K562 (cell line): ENCODE data around the gene MARVELD1. TPM values are rescaled to one million over a fixed set of nuclear protein-coding genes. Genes with fewer than 3 reads are reported as not detected.

ENCODE experiments used
- ATAC-seq: fragments of 200-7000 bp; cut with Tn5 transposase; 3 replicates; pipeline ENCODE4 v1.9.1; 2020; ENCODE audit warnings: moderate library complexity
- BruUV-seq: library from RNA; stranded (reverse); fragments of 400-500 nt; replicated peaks from 2 replicates; lab custom pipeline; 2021; lab: Mats Ljungman, UMichigan
- CTCF ChIA-PET: fragments of 300-600 bp; formaldehyde crosslinking; extraction: SDS; loops from one replicate; lab custom pipeline; 2021; ENCODE audit warnings: low intra/inter-chr PET ratio; lab: Yijun Ruan, JAX
- POLR2A ChIA-PET: fragments of 300-600, 350-650 bp; sonication (Branson Sonifier 250); formaldehyde crosslinking; extraction: SDS; loops from one replicate; lab custom pipeline; 2021; ENCODE audit warnings: antibody characterized with exemption, inconsistent platforms; lab: Yijun Ruan, JAX
- DNase-seq, 4 experiments: peaks; one replicate each; pipeline versions ENCODE4 v3.0.0 to v3.0.0-alpha.2; 2011 to 2018; ENCODE audit warnings: low spot score in 3 of 4, mixed read lengths in 3 of 4; ENCODE audit errors: extremely low read depth in 1 of 4
- FAIRE-seq: peaks from 2 replicates; lab custom pipeline; 2011; peaks lifted over from hg19 to GRCh38; lab: Jason Lieb, UNC
- H2AFZ ChIP-seq: 2 replicates; pipeline ENCODE4 v1.6.0; 2011; ENCODE audit warnings: low read depth, low read length, control low read depth, inconsistent platforms
- H3K27ac ChIP-seq: fragments of 200-600 bp; 3 replicates; pipeline ENCODE4 v1.8.0; 2011; ENCODE audit warnings: low read depth, mild to moderate bottlenecking, control low read depth, inconsistent platforms, low read length, moderate library complexity, mixed read lengths; ENCODE audit errors: extremely low read depth
- H3K27me3 ChIP-seq, 2 experiments: fragments of 300-600 bp in 1 of 2; 2 replicates in 1 of 2; 3 replicates in 1 of 2; pipeline versions ENCODE4 v1.6.0 to v1.8.0; 2011; ENCODE audit warnings: inconsistent platforms in 2 of 2, low read length in 2 of 2, mild to moderate bottlenecking in 1 of 2, mixed read lengths in 1 of 2, moderate library complexity in 1 of 2; ENCODE audit not compliant: control insufficient read depth in 2 of 2, insufficient read depth in 2 of 2
- H3K36me3 ChIP-seq: fragments of 300-600 bp; 3 replicates; pipeline ENCODE4 v1.8.0; 2011; ENCODE audit warnings: mild to moderate bottlenecking, low read length, inconsistent platforms; ENCODE audit not compliant: control insufficient read depth, insufficient read depth
- H3K4me1 ChIP-seq, 2 experiments: fragments of 200-600 bp in 1 of 2; replicated peaks in 1 of 2; 2 replicates in 1 of 2; 3 replicates in 1 of 2; pipeline versions ENCODE4 v1.5.1 to v1.8.0; 2011; ENCODE audit warnings: inconsistent platforms in 2 of 2, low read length in 2 of 2, mild to moderate bottlenecking in 1 of 2, mixed read lengths in 1 of 2, moderate library complexity in 1 of 2; ENCODE audit not compliant: control insufficient read depth in 2 of 2, insufficient read depth in 2 of 2
- H3K4me2 ChIP-seq: 2 replicates; pipeline ENCODE4 v1.6.1; 2011; ENCODE audit warnings: low read length, control low read depth, inconsistent platforms, mixed read lengths; ENCODE audit not compliant: insufficient read depth
- H3K4me3 ChIP-seq: fragments of 200-600 bp; sonication (generic), shearing (Covaris generic); 2 replicates; pipeline ENCODE4 v1.5.1; 2016; ENCODE audit warnings: control low read depth, inconsistent platforms
- H3K79me2 ChIP-seq: fragments of 200-600 bp; 3 replicates; pipeline ENCODE4 v1.8.0; 2011; ENCODE audit warnings: low read length, inconsistent platforms; ENCODE audit not compliant: control insufficient read depth, insufficient read depth
- H3K9ac ChIP-seq, 2 experiments: 2 replicates each; pipeline versions ENCODE4 v1.6.0 to v1.6.1; 2011; ENCODE audit warnings: low read depth in 2 of 2, low read length in 2 of 2, control low read depth in 1 of 2, inconsistent platforms in 1 of 2, mild to moderate bottlenecking in 1 of 2, mixed read lengths in 1 of 2; ENCODE audit not compliant: insufficient read depth in 1 of 2
- H3K9me1 ChIP-seq: one replicate; pipeline ENCODE4 v1.6.0; 2011; ENCODE audit warnings: inconsistent platforms, mild to moderate bottlenecking, low read length, moderate library complexity; ENCODE audit not compliant: control insufficient read depth, insufficient read depth
- H3K9me3 ChIP-seq: replicated peaks from 2 replicates; pipeline ENCODE4 v1.5.1; 2011; ENCODE audit warnings: low read depth, low read length, inconsistent platforms; ENCODE audit not compliant: control insufficient read depth, insufficient read depth
- H4K20me1 ChIP-seq: replicated peaks from 2 replicates; pipeline ENCODE4 v1.6.1; 2011; ENCODE audit warnings: low read length, inconsistent platforms, mixed read lengths; ENCODE audit not compliant: control insufficient read depth, insufficient read depth
- NFATC3 ChIP-seq: fragments of 450-650 bp; IDR thresholded peaks from 2 replicates; pipeline ENCODE4 v1.6.1; 2017; ENCODE audit warnings: mild to moderate bottlenecking
- WGBS: fragments of 100-300 bp; shearing (Covaris generic); methylation state at CpG from one replicate; pipeline ENCODE4 v1.1.6; 2016; ENCODE audit warnings: low coverage, mixed read lengths; ENCODE audit not compliant: insufficient coverage; ENCODE audit errors: missing lambda C conversion rate; 5-methylcytosine and 5-hydroxymethylcytosine counted together
- in situ Hi-C: fragments of 300-500 bp; cut with MboI; formaldehyde crosslinking; loops from 4 replicates; pipeline ENCODE4 v1.15.0; 2018; ENCODE audit warnings: inconsistent platforms, mixed read lengths
- intact Hi-C: fragments of 100-400 bp; cut with micrococcal nuclease; formaldehyde crosslinking; loops from 2 replicates; pipeline ENCODE4 v1.14.2; 2022
- polyA plus RNA-seq, 8 experiments: library from polyadenylated mRNA; depleted of rRNA in 4 of 8; stranded (reverse) in 5 of 8; unstranded in 3 of 8; fragments of >200 nt; fragmentation: Nextera tagmentation in 2 of 8; fragmentation: Illumina TruSeq in 1 of 8; extraction: Ambion mirVana in 2 of 8; extraction: Trizol in 1 of 8; gene quantifications; 2 replicates each; pipeline versions ENCODE4 v1.2.1 to v1.2.3, GENCODE V29; 2011 to 2014; ENCODE audit warnings: inconsistent platforms in 1 of 8, missing spikeins in 1 of 8
- total RNA-seq, 7 experiments: library from RNA; depleted of rRNA in 6 of 7; stranded (reverse); fragments of >200 nt in 6 of 7; fragmentation: Illumina TruSeq in 2 of 7; extraction: Trizol in 2 of 7; gene quantifications; 2 replicates each; pipeline versions ENCODE4 v1.2.1 to v1.2.3, GENCODE V29; 2011 to 2021; ENCODE audit warnings: low replicate concordance in 1 of 7

The MARVELD1 gene
- total and polyA plus RNA-seq, 9 of the 15 experiments (the other 6 are each of a cell fraction or from before 2014, with no cell fraction given), result 2.7 to 12.5 (median 5.3) TPM

- no peak overlapping the region for H3K4me2 ChIP-seq
- ATAC-seq (no peak), FAIRE-seq (no peak), DNase-seq (no peak)
- in situ Hi-C loops (loop anchor here (25.0 kb wide), 1 partner anchor 96 kb away; no protein-coding TSS in a partner anchor), intact Hi-C loops (no loop called here)
- no peak overlapping the region for H3K27ac ChIP-seq
- BruUV-seq, result no TSS peak
- H3K27me3 ChIP-seq, result peaks cover 0 to 5% of the 10 kb centered on the region in 2 experiments; a peak in 1 of 5 replicates
- H4K20me1 ChIP-seq, result no peaks in the 10 kb centered on the region; the same call in 1 of the 2 replicates
- ChIA-PET CTCF (no interaction called here), POLR2A (interaction anchor here (0.5 kb wide), 1 partner anchor 435 kb away, joined by 3 read pairs; no protein-coding TSS in a partner anchor)
- TF ChIP-seq NFATC3, result no peak
- peak overlapping the region in 1 of 2 experiments; percentile 36; a peak in 1 of 4 replicates for H3K9ac ChIP-seq
- no peaks in the 10 kb centered on the region for H3K9me1 ChIP-seq
- H3K79me2 ChIP-seq, result no peaks in the 10 kb centered on the region
- WGBS, result 53% methylated on average over 8 of the region's 13 CpGs
- H3K9me3 ChIP-seq, result no peaks in the 10 kb centered on the region
- H3K4me1 ChIP-seq, result peaks cover 0 to 18% of the 10 kb centered on the region in 2 experiments; a peak in 2 of 5 replicates
- H3K4me3 ChIP-seq, result no peak overlapping the region
- no peak overlapping the region for H2AFZ ChIP-seq
- peaks cover 6% of the 10 kb centered on the region; the same call in 1 of the 3 replicates for H3K36me3 ChIP-seq
Observed at GRCh38 chr10:97766106-97766810, 52.7 kb downstream of the MARVELD1 start.
